Upper lobe of left lung (tissue), 4 donors: ENCODE results near the gene C11orf91.

ENCODE experiments used
- CTCF ChIP-seq, 6 experiments: fragments of 450-650 bp in 4 of 6; fragments of 200-600 bp in 2 of 6; sonication (generic) in 2 of 6; IDR thresholded peaks; one replicate each; pipeline ENCODE4 v1.5.1; 2016 to 2019; ENCODE audit warnings: antibody characterized with exemption in 6 of 6
- EP300 ChIP-seq, 4 donors: sonication (generic); formaldehyde crosslinking; IDR thresholded peaks; one replicate each; pipeline ENCODE4 v1.5.1; 2017; ENCODE audit warnings: antibody characterized with exemption in 4 of 4, control low read depth in 2 of 4
- POLR2A ChIP-seq, 4 donors: fragments of 450-650 bp; IDR thresholded peaks; one replicate each; pipeline ENCODE4 v1.5.1; 2016 to 2017; ENCODE audit warnings: antibody characterized with exemption in 4 of 4, mild to moderate bottlenecking in 2 of 4
- POLR2AphosphoS5 ChIP-seq, 2 donors: sonication (generic); formaldehyde crosslinking; IDR thresholded peaks; one replicate each; pipeline ENCODE4 v1.5.1; 2017; ENCODE audit warnings: antibody characterized with exemption in 2 of 2

GRCh38 chr11:33651990-33652389 is 48.6 kb downstream of the C11orf91 start:
- TF ChIP-seq POLR2A (IDR thresholded peaks at IDR 0.05) (no peak), CTCF (IDR thresholded peaks at IDR 0.05) (no peak), EP300 (IDR thresholded peaks at IDR 0.05) (no peak), POLR2AphosphoS5 (IDR thresholded peaks at IDR 0.05) (no peak)
